NOMO-1 treated with DMSO at 0.1 percent for 48 hours (cell line): Measurements from ENCODE around the gene ASB13.

ENCODE experiments used
- DNase-seq: peaks from one replicate; lab custom pipeline; 2025; ENCODE audit not compliant: unreplicated experiment; lab: John Stamatoyannopoulos, UW

The ASB13 gene

DNA sequence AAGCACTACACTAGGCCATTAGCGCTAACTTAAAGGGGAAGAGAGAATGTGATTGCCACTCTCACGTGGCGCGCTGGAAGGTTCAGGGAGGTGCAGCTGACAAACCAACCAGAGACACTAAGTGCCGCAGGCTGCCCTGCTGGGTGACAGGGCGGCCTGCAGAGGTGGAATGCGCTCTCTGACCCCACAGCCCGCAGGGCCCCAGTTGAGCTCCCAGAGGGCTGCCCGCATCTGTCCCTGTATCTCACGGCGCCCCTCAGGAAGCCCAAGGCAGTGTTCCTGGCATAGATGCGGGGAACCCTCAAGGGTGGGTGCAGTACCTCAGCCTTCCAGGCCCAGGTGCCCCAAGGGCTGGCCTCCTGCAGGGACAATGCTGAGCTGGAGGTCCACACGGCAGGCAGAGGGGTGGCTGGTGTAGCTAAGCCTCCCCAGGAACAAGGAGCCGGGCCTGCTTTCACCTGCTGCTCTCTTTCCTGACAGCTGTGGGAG, 75.0 kb downstream of the ASB13 start:
- no peak for DNase-seq

- DNase-seq: no peak
These were observed 75.6 kb downstream of the ASB13 start for GRCh38 chr10:5590816-5591215.

DNA sequence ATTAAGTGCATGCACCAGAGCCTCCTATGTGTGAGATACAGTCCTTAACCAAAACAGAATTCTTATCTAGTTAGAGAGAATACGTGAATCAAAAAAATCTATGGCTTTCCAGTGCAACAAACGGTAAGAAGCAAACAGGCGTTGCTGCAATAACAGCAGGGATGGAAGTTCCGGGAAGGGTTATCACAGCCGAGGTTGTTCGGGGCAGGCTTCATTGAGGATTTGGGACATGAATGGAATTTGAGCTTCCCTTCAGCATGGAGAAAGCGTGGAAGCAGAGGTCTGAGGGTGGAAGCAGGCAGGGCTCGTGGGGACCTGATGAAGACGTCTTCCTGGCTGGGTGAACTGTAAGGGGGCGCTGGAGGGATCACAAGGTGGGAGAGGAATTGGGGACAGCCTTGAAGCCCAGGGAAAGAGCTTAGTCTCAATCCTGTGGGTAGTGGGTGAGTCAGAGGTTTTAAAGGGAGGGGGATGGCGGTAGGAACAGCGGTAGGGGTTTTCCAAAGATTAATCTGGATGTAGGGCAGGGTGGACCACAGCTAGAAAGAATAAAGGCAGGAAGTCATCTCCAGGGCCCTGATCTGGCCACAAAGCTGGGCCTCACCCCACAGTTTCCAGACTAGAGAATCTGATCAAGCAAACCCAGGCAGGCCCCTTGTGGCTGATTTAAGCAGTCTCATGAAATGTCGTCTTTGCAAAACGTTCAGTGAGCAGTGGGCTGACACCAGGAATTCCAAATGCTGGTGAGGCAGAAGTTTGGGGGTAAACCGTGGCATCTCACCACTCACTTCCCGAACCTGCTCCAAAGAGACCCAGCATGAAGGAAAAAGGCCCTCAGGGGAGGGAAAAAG, 76.5 kb downstream of the ASB13 start:
- no peak for DNase-seq

GRCh38 chr10:5589011-5589660, 77.3 kb downstream of the ASB13 start:
- DNase-seq: no peak
